SU-DHL-6 (cell line): ENCODE results near the gene CLEC16A.

Source experiments
- H2AFZ ChIP-seq: fragments of 200-600 bp; sonication (generic); 2 replicates; pipeline ENCODE4 v1.6.1; 2014; ENCODE audit warnings: low read depth, mild to moderate bottlenecking, moderate library complexity, mixed read lengths, antibody characterized with exemption, low read length; ENCODE audit not compliant: severe bottlenecking
- H3F3A ChIP-seq: fragments of 200-600 bp; shearing (Covaris generic); 2 replicates; pipeline ENCODE4 v1.6.0; 2016; ENCODE audit warnings: antibody characterized with exemption, mild to moderate bottlenecking; ENCODE audit not compliant: insufficient read depth
- H3K27ac ChIP-seq: fragments of 200-600 bp; sonication (generic); 2 replicates; pipeline ENCODE4 v1.5.1; 2016; ENCODE audit warnings: low read depth, mild to moderate bottlenecking, low read length, moderate library complexity, mixed read lengths
- H3K27me3 ChIP-seq: fragments of 200-600 bp; sonication (generic), shearing (Covaris generic); 2 replicates; pipeline ENCODE4 v1.6.0; 2014; ENCODE audit warnings: mild to moderate bottlenecking, low read length
- H3K36me3 ChIP-seq: fragments of 200-600 bp; sonication (generic); 2 replicates; pipeline ENCODE4 v1.6.1; 2014; ENCODE audit warnings: mild to moderate bottlenecking, low read length, mixed read lengths
- H3K4me2 ChIP-seq: fragments of 300-600, 200-600 bp; shearing (Covaris generic), sonication (generic); 2 replicates; pipeline ENCODE4 v1.6.0; 2014; ENCODE audit warnings: low read length, low read depth, mild to moderate bottlenecking; ENCODE audit not compliant: poor library complexity, severe bottlenecking
- H3K4me3 ChIP-seq: fragments of 200-600 bp; sonication (generic); 2 replicates; pipeline ENCODE4 v1.5.1; 2014; ENCODE audit warnings: antibody characterized with exemption, low read length, mild to moderate bottlenecking, mixed read lengths; ENCODE audit not compliant: insufficient read depth, poor library complexity, severe bottlenecking
- H3K79me2 ChIP-seq: fragments of 200-600 bp; sonication (generic); 2 replicates; pipeline ENCODE4 v1.6.1; 2014; ENCODE audit warnings: mild to moderate bottlenecking, low read length, moderate library complexity; ENCODE audit not compliant: insufficient read depth
- H3K9ac ChIP-seq: fragments of 200-600 bp; sonication (generic); 2 replicates; pipeline ENCODE4 v1.7.0; 2014; ENCODE audit warnings: mild to moderate bottlenecking, low read length
- H3K9me2 ChIP-seq: fragments of 200-600 bp; sonication (generic); replicated peaks from 2 replicates; pipeline ENCODE4 v1.6.1; 2014; ENCODE audit warnings: low read length; ENCODE audit not compliant: insufficient read depth
- H3K9me3 ChIP-seq: fragments of 200-600 bp; sonication (generic); 2 replicates; pipeline ENCODE4 v1.6.1; 2014; ENCODE audit warnings: low read length, mixed read lengths; ENCODE audit not compliant: insufficient read depth
- H4K20me1 ChIP-seq: fragments of 200-600 bp; sonication (generic); 2 replicates; pipeline ENCODE4 v1.6.1; 2014; ENCODE audit warnings: low read depth, mild to moderate bottlenecking, antibody characterized with exemption, low read length, moderate library complexity, mixed read lengths
- CTCF ChIP-seq: fragments of 200-600 bp; sonication (generic); IDR thresholded peaks from one replicate; pipeline ENCODE4 v1.5.1; 2017; ENCODE audit warnings: antibody characterized with exemption, mild to moderate bottlenecking, low read length, moderate library complexity; ENCODE audit not compliant: insufficient read depth, poor library complexity, severe bottlenecking
- EZH2phosphoT487 ChIP-seq: fragments of 200-600 bp; sonication (generic), shearing (Covaris generic); conservative IDR thresholded peaks from 2 replicates; pipeline ENCODE4 v1.6.1; 2018; ENCODE audit warnings: mild to moderate bottlenecking, antibody characterized with exemption, low read length, moderate library complexity, mixed read lengths

CLEC16A gene

GRCh38 chr16:11161974-11162373 is 217.6 kb downstream of the CLEC16A start:
- Histone ChIP-seq H3K27me3 (no peaks in the 10 kb centered on the region), H3F3A (no peaks in the 10 kb centered on the region), H3K9me3 (no peaks in the 10 kb centered on the region), H3K9ac (no peak overlapping the region), H3K79me2 (no peaks in the 10 kb centered on the region), H3K27ac (no peak overlapping the region), H3K4me3 (no peak overlapping the region), H2AFZ (no peak overlapping the region), H3K4me2 (no peak overlapping the region), H4K20me1 (no peaks in the 10 kb centered on the region), H3K36me3 (no peaks in the 10 kb centered on the region), H3K9me2 (no peaks in the 10 kb centered on the region)
- TF ChIP-seq EZH2phosphoT487 (no peak), CTCF (no peak)

GRCh38 chr16:11162586-11163268 is 218.4 kb downstream of the CLEC16A start:
- Histone ChIP-seq H3K36me3 (no peaks in the 10 kb centered on the region), H3K79me2 (no peaks in the 10 kb centered on the region), H3K9me3 (no peaks in the 10 kb centered on the region), H3F3A (no peaks in the 10 kb centered on the region), H3K9ac (no peak overlapping the region), H3K27ac (no peak overlapping the region), H3K27me3 (no peaks in the 10 kb centered on the region), H3K4me2 (no peak overlapping the region), H3K9me2 (no peaks in the 10 kb centered on the region), H4K20me1 (no peaks in the 10 kb centered on the region), H2AFZ (no peak overlapping the region), H3K4me3 (no peak overlapping the region)
- TF ChIP-seq CTCF: no peak
- no peak for TF ChIP-seq EZH2phosphoT487

GRCh38 chr16:11163761-11164261 is 219.4 kb downstream of the CLEC16A start:
- Histone ChIP-seq H3K27me3 (no peaks in the 10 kb centered on the region), H4K20me1 (no peaks in the 10 kb centered on the region), H2AFZ (no peak overlapping the region), H3K79me2 (no peaks in the 10 kb centered on the region), H3K9ac (no peak overlapping the region), H3F3A (no peaks in the 10 kb centered on the region), H3K36me3 (no peaks in the 10 kb centered on the region), H3K9me3 (no peaks in the 10 kb centered on the region), H3K4me2 (no peak overlapping the region), H3K27ac (no peak overlapping the region), H3K9me2 (no peaks in the 10 kb centered on the region), H3K4me3 (no peak overlapping the region)
- TF ChIP-seq CTCF (no peak), EZH2phosphoT487 (no peak)
